ENCODE measurements around the gene ACSM6. TPM values are rescaled to one million over a fixed set of nuclear protein-coding genes. Genes with fewer than 3 reads are reported as not detected.

The ACSM6 gene
- total and polyA plus RNA-seq, 2 donors (not counting 3 experiments of a cell fraction or from before 2014, with no cell fraction given) = not detected

- BruUV-seq (replicated peaks) = no TSS peak
- CTCF ChIA-PET = no interaction called here
These were observed 21.2 kb upstream of the ACSM6 start for GRCh38 chr10:95172851-95173250.

DNA sequence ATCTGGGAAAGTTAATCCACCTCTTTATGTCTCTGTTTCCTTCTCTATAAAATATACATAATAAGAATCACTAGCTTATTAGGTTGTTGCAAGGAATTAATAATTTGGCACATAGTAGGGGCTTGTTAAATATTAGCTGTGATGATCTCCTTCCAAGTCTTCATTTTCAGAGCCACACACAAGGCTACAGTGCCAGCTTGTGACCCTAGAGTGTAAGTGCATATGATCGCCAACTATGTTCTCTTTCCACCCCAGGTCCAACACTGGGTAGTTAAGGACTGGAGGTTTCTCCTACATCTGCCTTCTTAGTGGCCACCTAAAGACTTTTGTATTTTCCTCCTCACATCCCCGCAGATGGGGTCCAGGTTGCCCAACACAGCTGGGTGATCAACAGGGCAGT is 17.9 kb upstream of the ACSM6 start:
- ChIA-PET CTCF (interaction anchor here (1.0 to 1.1 kb wide), 2 partner anchors 43 to 213 kb away, joined by 3 to 4 read pairs; no protein-coding TSS in a partner anchor), POLR2A (no interaction called here)
- Histone ChIP-seq H3K9ac (replicated peaks; ENCODE audit: extremely low read depth, insufficient read depth, low read length) (no peak overlapping the region), H3K4me1 (ENCODE audit: control insufficient read depth, extremely low read depth, insufficient read depth, low read length) (no peaks in the 10 kb centered on the region), H3K79me2 (ENCODE audit: control insufficient read depth, insufficient read depth, low read length) (no peaks in the 10 kb centered on the region), H2AFZ (ENCODE audit: low read depth, low read length) (no peak overlapping the region), H3K9me3 (replicated peaks; ENCODE audit: control insufficient read depth, insufficient read depth, low read length) (no peaks in the 10 kb centered on the region), H3K4me2 (ENCODE audit: insufficient read depth, low read length) (no peak overlapping the region), H3K27me3 (ENCODE audit: control insufficient read depth in 2 of 2, insufficient read depth in 2 of 2, low read length in 2 of 2) (peaks cover 7 to 9% of the 10 kb centered on the region in 2 experiments), H3K9me1 (replicated peaks; ENCODE audit: control insufficient read depth, extremely low read depth, insufficient read depth, low read length) (no peaks in the 10 kb centered on the region), H3K36me3 (ENCODE audit: control insufficient read depth in 2 of 2, extremely low read depth in 1 of 2, insufficient read depth in 2 of 2, low read length in 2 of 2) (no peaks in the 10 kb centered on the region), H4K20me1 (replicated peaks; ENCODE audit: control insufficient read depth, extremely low read depth, insufficient read depth, low read length) (no peaks in the 10 kb centered on the region), H3K27ac (ENCODE audit: insufficient read depth, low read depth, low read length) (no peak overlapping the region), H3K4me3 (replicated peaks in 1 of 3; ENCODE audit: insufficient read depth in 1 of 3, low read depth in 1 of 3, low read length in 3 of 3) (no peak overlapping the region)
- FAIRE-seq = no peak
- no peak for DNase-seq (ENCODE audit: low read depth, low spot score)
- dilution Hi-C loops (cut with MboI; ENCODE audit: extremely low pct_ligation_motif_present, low sequenced_read_pairs) = no loop called here
- BruUV-seq (replicated peaks) = no TSS peak
- intact Hi-C loops (cut with micrococcal nuclease) = no loop called here
- TF ChIP-seq FOS (IDR thresholded peaks at IDR 0.05; ENCODE audit: borderline replicate concordance, insufficient read depth, low read length) = no peak

More at GRCh38 chr10:95172851-95173250, 21.2 kb upstream of the ACSM6 start:
- FAIRE-seq = no peak
- no peaks in the 10 kb centered on the region for H3K9me3 ChIP-seq (replicated peaks; ENCODE audit: control insufficient read depth, insufficient read depth, low read length)
- no peaks in the 10 kb centered on the region for H3K4me1 ChIP-seq (ENCODE audit: control insufficient read depth, extremely low read depth, insufficient read depth, low read length)
- POLR2A ChIA-PET = no interaction called here
- no peaks in the 10 kb centered on the region for H3K36me3 ChIP-seq (ENCODE audit: control insufficient read depth in 2 of 2, extremely low read depth in 1 of 2, insufficient read depth in 2 of 2, low read length in 2 of 2)
- H3K79me2 ChIP-seq (ENCODE audit: control insufficient read depth, insufficient read depth, low read length) = no peaks in the 10 kb centered on the region
- no peak overlapping the region for H3K27ac ChIP-seq (ENCODE audit: insufficient read depth, low read depth, low read length)
- intact Hi-C loops (cut with micrococcal nuclease) (no loop called here), dilution Hi-C loops (cut with MboI; ENCODE audit: extremely low pct_ligation_motif_present, low sequenced_read_pairs) (no loop called here)
- no peak overlapping the region for H3K9ac ChIP-seq (replicated peaks; ENCODE audit: extremely low read depth, insufficient read depth, low read length)
- H3K27me3 ChIP-seq (ENCODE audit: control insufficient read depth in 2 of 2, insufficient read depth in 2 of 2, low read length in 2 of 2) = peaks cover 4 to 7% of the 10 kb centered on the region in 2 experiments
- no peak for DNase-seq (ENCODE audit: low read depth, low spot score)
- H4K20me1 ChIP-seq (replicated peaks; ENCODE audit: control insufficient read depth, extremely low read depth, insufficient read depth, low read length) = no peaks in the 10 kb centered on the region
- H3K9me1 ChIP-seq (replicated peaks; ENCODE audit: control insufficient read depth, extremely low read depth, insufficient read depth, low read length) = no peaks in the 10 kb centered on the region
- TF ChIP-seq POLR2AphosphoS5 (IDR thresholded peaks at IDR 0.05; ENCODE audit: insufficient read depth, low read depth, low read length) = no peak
- no peak overlapping the region for H3K4me3 ChIP-seq (replicated peaks in 1 of 3; ENCODE audit: insufficient read depth in 1 of 3, low read depth in 1 of 3, low read length in 3 of 3)
- H3K4me2 ChIP-seq (ENCODE audit: insufficient read depth, low read length) = no peak overlapping the region
- H2AFZ ChIP-seq (ENCODE audit: low read depth, low read length) = no peak overlapping the region

All from endothelial cell of umbilical vein (primary cell).